Measurements from ENCODE around the gene ADAP1. TPM values are rescaled to one million over a fixed set of nuclear protein-coding genes. Genes with fewer than 3 reads are reported as not detected.

Gene ADAP1
- total RNA-seq, 4 donors from 2014 or later = 84.9 to 360 (median 169) TPM

DNA sequence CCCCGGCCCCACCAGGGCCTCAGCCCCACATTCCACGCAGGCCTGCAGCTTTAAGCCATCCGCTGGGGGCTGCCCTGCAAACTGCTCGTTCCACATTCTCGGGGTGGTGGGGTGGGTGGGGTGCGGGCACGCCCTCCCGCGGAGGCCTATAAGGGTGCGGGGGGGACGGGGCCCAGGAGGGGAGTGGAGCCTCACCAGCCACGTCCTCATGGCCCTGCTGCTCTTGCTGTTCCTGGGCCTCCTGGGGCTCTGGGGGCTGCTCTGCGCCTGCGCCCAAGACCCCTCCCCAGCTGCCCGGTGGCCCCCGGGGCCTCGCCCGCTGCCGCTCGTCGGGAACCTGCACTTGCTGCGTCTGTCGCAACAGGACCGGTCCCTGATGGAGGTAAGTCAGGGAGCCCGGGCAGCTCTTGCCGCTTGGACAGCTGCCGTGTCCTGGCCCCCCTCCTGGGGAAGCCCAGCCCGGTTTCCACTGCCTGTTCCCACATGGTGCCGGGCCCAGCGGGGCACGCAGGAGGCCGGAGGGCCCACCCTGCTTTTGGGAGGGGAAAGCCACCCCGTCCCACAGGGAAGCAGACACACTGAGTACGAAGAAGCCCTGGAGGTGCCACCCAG lies 28.6 kb upstream of the ADAP1 start, which contains the start of gene CYP2W1:
TSS of gene CYP2W1 (plus strand) at position 178 of the 612 bp plus-strand sequence. CDS start at position 209, 31 bp downstream.
- peaks cover 0 to 22% (median 14%) of the 10 kb centered on the region in 4 donors for H3K4me1 ChIP-seq
- in situ Hi-C loops (cut with MboI; ENCODE audit: low pct_ligation_motif_present in 1 of 4, low pct_unique_long_range_greater_than_20kb in 1 of 4, low sequenced_read_pairs in 3 of 4) = loop anchor here in 3 of 4 donors (25.0 kb wide), 2 partner anchors 154 to 179 kb away; partner anchors contain the start of gene ZFAND2A (in 2 of the 3)
- TF ChIP-seq POLR2A (IDR thresholded peaks at IDR 0.05) = no peak
- TF ChIP-seq EP300 (IDR thresholded peaks at IDR 0.05; ENCODE audit: low read depth) = no peak
- TF ChIP-seq, protein P1, sequence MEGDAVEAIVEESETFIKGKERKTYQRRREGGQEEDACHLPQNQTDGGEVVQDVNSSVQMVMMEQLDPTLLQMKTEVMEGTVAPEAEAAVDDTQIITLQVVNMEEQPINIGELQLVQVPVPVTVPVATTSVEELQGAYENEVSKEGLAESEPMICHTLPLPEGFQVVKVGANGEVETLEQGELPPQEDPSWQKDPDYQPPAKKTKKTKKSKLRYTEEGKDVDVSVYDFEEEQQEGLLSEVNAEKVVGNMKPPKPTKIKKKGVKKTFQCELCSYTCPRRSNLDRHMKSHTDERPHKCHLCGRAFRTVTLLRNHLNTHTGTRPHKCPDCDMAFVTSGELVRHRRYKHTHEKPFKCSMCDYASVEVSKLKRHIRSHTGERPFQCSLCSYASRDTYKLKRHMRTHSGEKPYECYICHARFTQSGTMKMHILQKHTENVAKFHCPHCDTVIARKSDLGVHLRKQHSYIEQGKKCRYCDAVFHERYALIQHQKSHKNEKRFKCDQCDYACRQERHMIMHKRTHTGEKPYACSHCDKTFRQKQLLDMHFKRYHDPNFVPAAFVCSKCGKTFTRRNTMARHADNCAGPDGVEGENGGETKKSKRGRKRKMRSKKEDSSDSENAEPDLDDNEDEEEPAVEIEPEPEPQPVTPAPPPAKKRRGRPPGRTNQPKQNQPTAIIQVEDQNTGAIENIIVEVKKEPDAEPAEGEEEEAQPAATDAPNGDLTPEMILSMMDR (IDR thresholded peaks at IDR 0.05) = no peak
- TF ChIP-seq POLR2AphosphoS5 (IDR thresholded peaks at IDR 0.05) = no peak
- H3K27me3 ChIP-seq = peaks cover 28% of the 10 kb centered on the region
- peak within 1 kb of the TSS in 1 of 4 donors; percentile 25 for H3K27ac ChIP-seq
- no peaks in the 10 kb centered on the region for H3K36me3 ChIP-seq
- no peak for DNase-seq
- intact Hi-C loops (cut with DNase I; ENCODE audit: low total_unique reads) = no loop called here
- H3K4me3 ChIP-seq = no peak within 1 kb of the TSS
- H3K9me3 ChIP-seq = no peaks in the 10 kb centered on the region
- WGBS, 2 donors (ENCODE audit: low coverage in 1 of 2) = 52% methylated on average over 24 of the region's 34 CpGs; no CpG with 5 or more reads in 1 of the 2 donors

DNA sequence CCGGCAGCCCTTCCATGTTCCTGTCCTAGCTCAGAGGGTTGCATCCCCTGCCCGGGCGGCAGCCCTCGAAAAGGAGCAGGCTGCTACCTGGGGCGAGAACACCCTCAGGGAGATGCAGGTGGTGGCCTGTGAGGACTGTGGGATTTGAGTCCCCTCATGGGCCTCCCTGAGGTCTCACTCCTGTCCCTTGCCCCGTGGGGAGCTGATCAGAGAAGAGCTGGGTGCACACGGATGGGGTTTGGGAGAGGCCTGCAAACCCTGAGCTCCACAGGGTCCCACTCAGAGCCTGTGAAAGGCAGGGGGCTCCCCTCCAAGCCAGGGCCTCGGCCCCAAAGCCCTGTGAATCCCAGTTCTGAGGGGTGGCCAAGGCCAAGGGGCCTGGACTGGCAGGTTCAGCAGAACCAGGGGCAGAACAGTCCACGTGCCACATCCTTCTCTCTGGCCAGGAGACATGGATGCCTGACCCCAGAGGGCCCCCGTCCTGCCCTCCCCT lies 28.1 kb upstream of the ADAP1 start:
- Histone ChIP-seq H3K4me3 (no peak overlapping the region), H3K36me3 (no peaks in the 10 kb centered on the region), H3K27ac (peak overlapping the region in 1 of 4 donors; percentile 25), H3K27me3 (peaks cover 24% of the 10 kb centered on the region), H3K4me1 (peaks cover 0 to 23% (median 17%) of the 10 kb centered on the region in 4 donors), H3K9me3 (no peaks in the 10 kb centered on the region)
- TF ChIP-seq POLR2A (IDR thresholded peaks at IDR 0.05) (no peak), EP300 (IDR thresholded peaks at IDR 0.05; ENCODE audit: low read depth) (no peak), POLR2AphosphoS5 (IDR thresholded peaks at IDR 0.05) (no peak)
- TF ChIP-seq, protein P1 (IDR thresholded peaks at IDR 0.05) = no peak
- in situ Hi-C loops (cut with MboI; ENCODE audit: low pct_ligation_motif_present in 1 of 4, low pct_unique_long_range_greater_than_20kb in 1 of 4, low sequenced_read_pairs in 3 of 4) (loop anchor here in 3 of 4 donors (25.0 kb wide), 2 partner anchors 155 to 180 kb away; partner anchors contain the start of gene ZFAND2A (in 2 of the 3)), intact Hi-C loops (cut with DNase I; ENCODE audit: low total_unique reads) (no loop called here)
- 52% methylated on average over 10 of the region's 10 CpGs; no CpG with 5 or more reads in 1 of the 2 donors for WGBS, 2 donors (ENCODE audit: low coverage in 1 of 2)
- no peak for DNase-seq

DNA sequence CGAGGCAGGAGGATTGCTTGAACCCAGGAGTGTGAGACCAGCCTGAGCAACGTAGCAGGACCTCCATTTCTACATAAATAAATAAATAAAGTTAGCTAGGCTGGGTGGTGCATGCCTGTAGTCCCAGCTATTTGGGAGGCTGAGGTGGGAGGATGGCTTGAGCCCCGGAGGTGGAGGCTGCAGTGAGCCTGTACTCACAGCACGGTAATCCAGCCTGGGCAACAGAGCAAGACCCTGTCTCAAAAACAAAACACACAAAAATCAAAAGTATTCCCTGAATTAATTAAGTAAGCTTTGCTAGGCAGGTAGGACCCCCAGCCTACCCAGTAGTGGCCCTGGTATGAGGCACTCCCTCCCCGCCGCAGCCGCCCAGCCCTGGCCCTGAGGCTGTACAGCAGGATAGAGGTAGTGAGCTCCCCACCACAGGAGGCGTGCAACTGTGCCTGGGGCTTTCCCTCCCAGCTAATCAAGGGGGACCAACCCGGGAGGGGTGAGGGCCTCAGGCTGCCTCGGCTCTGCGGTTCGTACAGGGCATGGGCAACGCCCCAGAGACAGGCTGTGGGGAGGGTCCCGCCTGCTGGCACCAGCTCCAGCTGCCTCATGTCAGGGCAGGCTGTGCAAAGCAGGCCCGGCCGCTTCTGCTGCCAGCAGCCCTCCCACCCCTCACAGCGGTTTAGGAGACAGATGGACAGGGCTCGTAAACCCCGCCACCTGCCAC lies 27.5 kb upstream of the ADAP1 start:
- Histone ChIP-seq H3K27ac (peak overlapping the region in 1 of 4 donors; percentile 25), H3K27me3 (peaks cover 18% of the 10 kb centered on the region), H3K36me3 (no peaks in the 10 kb centered on the region), H3K9me3 (no peaks in the 10 kb centered on the region), H3K4me3 (no peak overlapping the region), H3K4me1 (peaks cover 1 to 29% (median 23%) of the 10 kb centered on the region in 4 donors)
- in situ Hi-C loops (cut with MboI; ENCODE audit: low pct_ligation_motif_present in 1 of 4, low pct_unique_long_range_greater_than_20kb in 1 of 4, low sequenced_read_pairs in 3 of 4) (loop anchor here in 3 of 4 donors (25.0 kb wide), 2 partner anchors 155 to 180 kb away; partner anchors contain the start of gene ZFAND2A (in 2 of the 3)), intact Hi-C loops (cut with DNase I; ENCODE audit: low total_unique reads) (no loop called here)
- TF ChIP-seq EP300 (IDR thresholded peaks at IDR 0.05; ENCODE audit: low read depth) = no peak
- peak in 2 of 3 donors; percentile 20 to 51 for TF ChIP-seq POLR2AphosphoS5 (IDR thresholded peaks at IDR 0.05)
- TF ChIP-seq, protein P1 (IDR thresholded peaks at IDR 0.05) = no peak
- WGBS, 2 donors (ENCODE audit: low coverage in 1 of 2) = 66% methylated on average over 18 of the region's 19 CpGs; no CpG with 5 or more reads in 1 of the 2 donors
- no peak for DNase-seq

Data from transverse colon (tissue), 4 donors.